MM.1S (cell line): ENCODE measurements around the gene TREML4.

ENCODE experiments used
- DNase-seq: peaks from one replicate; pipeline ENCODE4 v3.0.0-alpha.2; 2015
- H2AFZ ChIP-seq: fragments of 300-600 bp; sonication (generic); 2 replicates; pipeline ENCODE4 v1.6.0; 2016; ENCODE audit warnings: antibody characterized with exemption, low read length
- H3F3A ChIP-seq: fragments of 300-600 bp; sonication (generic); 2 replicates; pipeline ENCODE4 v1.6.1; 2016; ENCODE audit warnings: mild to moderate bottlenecking, antibody characterized with exemption, low read length, moderate library complexity, mixed read lengths; ENCODE audit not compliant: insufficient read depth
- H3K27ac ChIP-seq: fragments of 300-600 bp; sonication (generic); 2 replicates; pipeline ENCODE4 v1.5.1; 2016; ENCODE audit warnings: mild to moderate bottlenecking, low read length
- H3K27me3 ChIP-seq: fragments of 300-600 bp; sonication (generic); replicated peaks from 2 replicates; pipeline ENCODE4 v1.6.0; 2016; ENCODE audit warnings: low read length; ENCODE audit not compliant: insufficient read depth
- H3K36me3 ChIP-seq: fragments of 300-600 bp; sonication (generic); replicated peaks from 2 replicates; pipeline ENCODE4 v1.6.1; 2016; ENCODE audit warnings: mild to moderate bottlenecking, low read length, mixed read lengths; ENCODE audit not compliant: insufficient read depth
- H3K4me1 ChIP-seq: fragments of 300-600 bp; sonication (generic); 2 replicates; pipeline ENCODE4 v1.6.1; 2016; ENCODE audit warnings: low read length, mixed read lengths
- H3K4me2 ChIP-seq: fragments of 300-600 bp; sonication (generic); 2 replicates; pipeline ENCODE4 v1.6.0; 2016; ENCODE audit warnings: low read depth, low read length
- H3K4me3 ChIP-seq: fragments of 300-600 bp; sonication (generic); 2 replicates; pipeline ENCODE4 v1.5.1; 2016; ENCODE audit warnings: low read length, mixed read lengths
- H3K79me2 ChIP-seq: fragments of 300-600 bp; sonication (generic); 2 replicates; pipeline ENCODE4 v1.6.1; 2016; ENCODE audit warnings: mixed run types, low read length, mixed read lengths
- H3K9ac ChIP-seq: fragments of 300-600 bp; sonication (generic); 2 replicates; pipeline ENCODE4 v1.6.1; 2016; ENCODE audit warnings: low read length, mixed read lengths
- H3K9me2 ChIP-seq: fragments of 300-600 bp; sonication (generic); replicated peaks from 2 replicates; pipeline ENCODE4 v1.6.1; 2016; ENCODE audit warnings: mild to moderate bottlenecking, low read length, mixed read lengths; ENCODE audit not compliant: insufficient read depth
- H3K9me3 ChIP-seq: fragments of 300-600 bp; sonication (generic); replicated peaks from 2 replicates; pipeline ENCODE4 v1.6.1; 2016; ENCODE audit warnings: mild to moderate bottlenecking, low read length, mixed read lengths; ENCODE audit not compliant: insufficient read depth
- H4K20me1 ChIP-seq: fragments of 300-600 bp; sonication (generic); 2 replicates; pipeline ENCODE4 v1.6.1; 2016; ENCODE audit warnings: mild to moderate bottlenecking, low read length, moderate library complexity, mixed read lengths; ENCODE audit not compliant: insufficient read depth
- CTCF ChIP-seq: fragments of 300-600 bp; sonication (generic); IDR thresholded peaks from 2 replicates; pipeline ENCODE4 v1.5.1; 2016; ENCODE audit warnings: antibody characterized with exemption, low read length, mixed read lengths
- EZH2 ChIP-seq: fragments of 300-600 bp; sonication (generic); optimal IDR thresholded peaks from 2 replicates; pipeline ENCODE3; 2017; ENCODE audit warnings: low read depth, mild to moderate bottlenecking, antibody characterized with exemption, low read length, mixed read lengths
- EZH2phosphoT487 ChIP-seq: fragments of 300-600 bp; sonication (generic); IDR thresholded peaks from 2 replicates; pipeline ENCODE4 v1.6.1; 2018; ENCODE audit warnings: antibody characterized with exemption, low read length

The TREML4 gene

GRCh38 chr6:41268478-41268877 is 40.3 kb downstream of the TREML4 start:
- no peak for DNase-seq
- H3F3A ChIP-seq: no peaks in the 10 kb centered on the region
- H3K27me3 ChIP-seq: no peaks in the 10 kb centered on the region
- no peak overlapping the region for H3K27ac ChIP-seq
- no peak for TF ChIP-seq CTCF
- TF ChIP-seq EZH2: no peak
- TF ChIP-seq EZH2phosphoT487: no peak
- H3K9ac ChIP-seq: no peak overlapping the region
- no peaks in the 10 kb centered on the region for H3K36me3 ChIP-seq
- no peaks in the 10 kb centered on the region for H3K9me2 ChIP-seq
- H3K9me3 ChIP-seq: 0 out of 2 replicates have a peak, but pooled peaks cover under 1% of the 10 kb centered on the region
- no peaks in the 10 kb centered on the region for H4K20me1 ChIP-seq
- H3K79me2 ChIP-seq: no peaks in the 10 kb centered on the region
- no peak overlapping the region for H3K4me2 ChIP-seq
- no peak overlapping the region for H2AFZ ChIP-seq
- no peak overlapping the region for H3K4me3 ChIP-seq
- H3K4me1 ChIP-seq: no peaks in the 10 kb centered on the region

GRCh38 chr6:41269166-41269565 is 41.0 kb downstream of the TREML4 start:
- H3K4me2 ChIP-seq: no peak overlapping the region
- no peaks in the 10 kb centered on the region for H3K9me3 ChIP-seq
- H2AFZ ChIP-seq: no peak overlapping the region
- no peaks in the 10 kb centered on the region for H3K4me1 ChIP-seq
- no peaks in the 10 kb centered on the region for H3K27me3 ChIP-seq
- H3K27ac ChIP-seq: no peak overlapping the region
- H3F3A ChIP-seq: no peaks in the 10 kb centered on the region
- H3K79me2 ChIP-seq: no peaks in the 10 kb centered on the region
- H4K20me1 ChIP-seq: no peaks in the 10 kb centered on the region
- no peaks in the 10 kb centered on the region for H3K9me2 ChIP-seq
- no peak for DNase-seq
- no peaks in the 10 kb centered on the region for H3K36me3 ChIP-seq
- TF ChIP-seq EZH2 (no peak), EZH2phosphoT487 (no peak), CTCF (no peak)
- no peak overlapping the region for H3K9ac ChIP-seq
- no peak overlapping the region for H3K4me3 ChIP-seq

- no peak overlapping the region for H3K4me3 ChIP-seq
- no peaks in the 10 kb centered on the region for H3K9me2 ChIP-seq
- no peaks in the 10 kb centered on the region for H4K20me1 ChIP-seq
- H3K4me2 ChIP-seq: no peak overlapping the region
- no peak overlapping the region for H3K27ac ChIP-seq
- no peak overlapping the region for H2AFZ ChIP-seq
- H3K9me3 ChIP-seq: no peaks in the 10 kb centered on the region
- H3K27me3 ChIP-seq: no peaks in the 10 kb centered on the region
- TF ChIP-seq EZH2phosphoT487 (no peak), CTCF (no peak), EZH2 (no peak)
- no peaks in the 10 kb centered on the region for H3K79me2 ChIP-seq
- no peaks in the 10 kb centered on the region for H3F3A ChIP-seq
- no peak for DNase-seq
- no peaks in the 10 kb centered on the region for H3K36me3 ChIP-seq
- no peaks in the 10 kb centered on the region for H3K4me1 ChIP-seq
- H3K9ac ChIP-seq: no peak overlapping the region
Measured at GRCh38 chr6:41269716-41270115, 41.6 kb downstream of the TREML4 start.
